ENCODE data around the gene KRTAP10-3. TPM values are rescaled to one million over a fixed set of nuclear protein-coding genes. Genes with fewer than 3 reads are reported as not detected.

The KRTAP10-3 gene
- total and polyA plus RNA-seq, 2 donors (not counting 3 experiments of a cell fraction or from before 2014, with no cell fraction given): not detected

- intact Hi-C loops (cut with micrococcal nuclease): no loop called here
- H3K27me3 ChIP-seq (ENCODE audit: control insufficient read depth in 2 of 2, insufficient read depth in 2 of 2, low read length in 2 of 2): peaks cover 1 to 3% of the 10 kb centered on the region in 2 experiments
- H3K36me3 ChIP-seq (ENCODE audit: control insufficient read depth in 2 of 2, extremely low read depth in 1 of 2, insufficient read depth in 2 of 2, low read length in 2 of 2): no peaks in the 10 kb centered on the region
- ChIA-PET POLR2A (no interaction called here), CTCF (no interaction called here)
- no peak overlapping the region for H2AFZ ChIP-seq (ENCODE audit: low read depth, low read length)
- TF ChIP-seq MYC (IDR thresholded peaks at IDR 0.05; ENCODE audit: low read depth, low read length) (no peak), POLR2A (IDR thresholded peaks at IDR 0.05; ENCODE audit: low read depth, low read length) (no peak)
- DNase-seq (ENCODE audit: low read depth, low spot score) (no peak), FAIRE-seq (no peak)
- H3K9me1 ChIP-seq (replicated peaks; ENCODE audit: control insufficient read depth, extremely low read depth, insufficient read depth, low read length): no peaks in the 10 kb centered on the region
- no peaks in the 10 kb centered on the region for H3K79me2 ChIP-seq (ENCODE audit: control insufficient read depth, insufficient read depth, low read length)
- H3K4me2 ChIP-seq (ENCODE audit: insufficient read depth, low read length): no peak overlapping the region
- no peak overlapping the region for H3K9ac ChIP-seq (replicated peaks; ENCODE audit: extremely low read depth, insufficient read depth, low read length)
- BruUV-seq (replicated peaks): no TSS peak
- H3K4me3 ChIP-seq (replicated peaks in 1 of 3; ENCODE audit: insufficient read depth in 1 of 3, low read depth in 1 of 3, low read length in 3 of 3): no peak overlapping the region
- no peaks in the 10 kb centered on the region for H3K9me3 ChIP-seq (replicated peaks; ENCODE audit: control insufficient read depth, insufficient read depth, low read length)
- dilution Hi-C loops (cut with MboI; ENCODE audit: extremely low pct_ligation_motif_present, low sequenced_read_pairs): no loop called here
- no peak overlapping the region for H3K27ac ChIP-seq (ENCODE audit: insufficient read depth, low read depth, low read length)
- H4K20me1 ChIP-seq (replicated peaks; ENCODE audit: control insufficient read depth, extremely low read depth, insufficient read depth, low read length): no peaks in the 10 kb centered on the region
- H3K4me1 ChIP-seq (ENCODE audit: control insufficient read depth, extremely low read depth, insufficient read depth, low read length): no peaks in the 10 kb centered on the region
Measured at GRCh38 chr21:44603911-44604310, 45.3 kb upstream of the KRTAP10-3 start.

GRCh38 chr21:44603109-44603875, 44.7 kb upstream of the KRTAP10-3 start:
- H3K27me3 ChIP-seq (ENCODE audit: control insufficient read depth in 2 of 2, insufficient read depth in 2 of 2, low read length in 2 of 2): peaks cover 1 to 4% of the 10 kb centered on the region in 2 experiments
- no TSS peak for BruUV-seq (replicated peaks)
- no peaks in the 10 kb centered on the region for H3K9me3 ChIP-seq (replicated peaks; ENCODE audit: control insufficient read depth, insufficient read depth, low read length)
- ChIA-PET POLR2A (no interaction called here), CTCF (no interaction called here)
- DNase-seq (ENCODE audit: low read depth, low spot score): no peak
- TF ChIP-seq POLR2AphosphoS5 (IDR thresholded peaks at IDR 0.05; ENCODE audit: insufficient read depth, low read depth, low read length) (no peak), CTCF (IDR thresholded peaks at IDR 0.05; ENCODE audit: extremely low read depth in 1 of 2, insufficient read depth in 1 of 2, low read depth in 1 of 2, low read length in 2 of 2) (no peak), MAX (IDR thresholded peaks at IDR 0.05; ENCODE audit: insufficient read depth, insufficient read length) (no peak), FOS (IDR thresholded peaks at IDR 0.05; ENCODE audit: borderline replicate concordance, insufficient read depth, low read length) (no peak), JUN (IDR thresholded peaks at IDR 0.05; ENCODE audit: borderline replicate concordance, insufficient read depth, insufficient read length, low read depth) (no peak), GATA2 (IDR thresholded peaks at IDR 0.05; ENCODE audit: insufficient read depth, insufficient read length, low read depth, low read length) (no peak)
- no peaks in the 10 kb centered on the region for H3K9me1 ChIP-seq (replicated peaks; ENCODE audit: control insufficient read depth, extremely low read depth, insufficient read depth, low read length)
- no peak overlapping the region for H3K4me2 ChIP-seq (ENCODE audit: insufficient read depth, low read length)
- no peak overlapping the region for H3K9ac ChIP-seq (replicated peaks; ENCODE audit: extremely low read depth, insufficient read depth, low read length)
- no peaks in the 10 kb centered on the region for H4K20me1 ChIP-seq (replicated peaks; ENCODE audit: control insufficient read depth, extremely low read depth, insufficient read depth, low read length)
- FAIRE-seq: no peak
- H3K27ac ChIP-seq (ENCODE audit: insufficient read depth, low read depth, low read length): no peak overlapping the region
- H3K36me3 ChIP-seq (ENCODE audit: control insufficient read depth in 2 of 2, extremely low read depth in 1 of 2, insufficient read depth in 2 of 2, low read length in 2 of 2): no peaks in the 10 kb centered on the region
- H3K4me1 ChIP-seq (ENCODE audit: control insufficient read depth, extremely low read depth, insufficient read depth, low read length): no peaks in the 10 kb centered on the region
- dilution Hi-C loops (cut with MboI; ENCODE audit: extremely low pct_ligation_motif_present, low sequenced_read_pairs) (no loop called here), intact Hi-C loops (cut with micrococcal nuclease) (no loop called here)
- H3K79me2 ChIP-seq (ENCODE audit: control insufficient read depth, insufficient read depth, low read length): no peaks in the 10 kb centered on the region
- no peak overlapping the region for H3K4me3 ChIP-seq (replicated peaks in 1 of 3; ENCODE audit: insufficient read depth in 1 of 3, low read depth in 1 of 3, low read length in 3 of 3)
- no peak overlapping the region for H2AFZ ChIP-seq (ENCODE audit: low read depth, low read length)
